ENCODE measurements around the gene SMIM24.
"Not testable (repeated sequence)": the region's sequence is repeated elsewhere in the genome, so short reads cannot be mapped to it uniquely, and the experiment has no call there.

SMIM24 gene

GRCh38 chr19:3508121-3508661 is 27.9 kb upstream of the SMIM24 start:
- H3K27me3 Mint-ChIP-seq (ENCODE audit: low read depth); H3K27ac Mint-ChIP-seq; H3K9me3 Mint-ChIP-seq: not testable (repeated sequence)
- Mint-ChIP-seq H3K4me3 (peak overlapping the region; percentile 44), H3K36me3 (ENCODE audit: low read depth) (peaks cover 13% of the 10 kb centered on the region), H3K4me1 (ENCODE audit: low read depth) (peaks cover 34% of the 10 kb centered on the region)

GRCh38 chr19:3507371-3508120 is 27.2 kb upstream of the SMIM24 start:
- Mint-ChIP-seq H3K27me3 (ENCODE audit: low read depth) (no peaks in the 10 kb centered on the region), H3K27ac (peak overlapping the region; percentile 88), H3K9me3 (no peaks in the 10 kb centered on the region), H3K36me3 (ENCODE audit: low read depth) (peaks cover 13% of the 10 kb centered on the region), H3K4me3 (peak overlapping the region; percentile 94), H3K4me1 (ENCODE audit: low read depth) (peaks cover 34% of the 10 kb centered on the region)

GRCh38 chr19:3506384-3507340 is 26.3 kb upstream of the SMIM24 start:
- Mint-ChIP-seq H3K4me3 (peak overlapping the region; percentile 94), H3K36me3 (ENCODE audit: low read depth) (peaks cover 13% of the 10 kb centered on the region), H3K27ac (peak overlapping the region; percentile 88), H3K4me1 (ENCODE audit: low read depth) (peaks cover 34% of the 10 kb centered on the region), H3K27me3 (ENCODE audit: low read depth) (no peaks in the 10 kb centered on the region), H3K9me3 (no peaks in the 10 kb centered on the region)

- peak within 1 kb of the TSS; percentile 96 for H3K27ac Mint-ChIP-seq
- no peaks in the 10 kb centered on the region for H3K27me3 Mint-ChIP-seq (ENCODE audit: low read depth)
- H3K4me1 Mint-ChIP-seq (ENCODE audit: low read depth) = peaks cover 37% of the 10 kb centered on the region
- H3K36me3 Mint-ChIP-seq (ENCODE audit: low read depth) = peaks cover 13% of the 10 kb centered on the region
- peak within 1 kb of the TSS; percentile 94 for H3K4me3 Mint-ChIP-seq
- no peaks in the 10 kb centered on the region for H3K9me3 Mint-ChIP-seq
Measured at GRCh38 chr19:3505598-3506383, 25.5 kb upstream of the SMIM24 start, which contains the start of gene FZR1. Gene FZR1 (plus strand): TSS chr19:3506311. CDS start chr19:3522990, 16,679 bp downstream.

- peak overlapping the region; percentile 50 for H3K27ac Mint-ChIP-seq
- H3K36me3 Mint-ChIP-seq (ENCODE audit: low read depth) = peaks cover 14% of the 10 kb centered on the region
- no peaks in the 10 kb centered on the region for H3K27me3 Mint-ChIP-seq (ENCODE audit: low read depth)
- H3K4me1 Mint-ChIP-seq (ENCODE audit: low read depth) = peaks cover 39% of the 10 kb centered on the region
- H3K4me3 Mint-ChIP-seq = peak overlapping the region; percentile 44
- no peaks in the 10 kb centered on the region for H3K9me3 Mint-ChIP-seq
Measured at GRCh38 chr19:3504735-3505134, 24.4 kb upstream of the SMIM24 start.

- Mint-ChIP-seq H3K36me3 (ENCODE audit: low read depth) (peaks cover 12% of the 10 kb centered on the region), H3K27me3 (ENCODE audit: low read depth) (no peaks in the 10 kb centered on the region), H3K4me1 (ENCODE audit: low read depth) (peaks cover 33% of the 10 kb centered on the region), H3K9me3 (no peaks in the 10 kb centered on the region), H3K4me3 (no peak overlapping the region), H3K27ac (no peak overlapping the region)
Measured at GRCh38 chr19:3503036-3503572, 22.8 kb upstream of the SMIM24 start.

- Mint-ChIP-seq H3K9me3 (no peaks in the 10 kb centered on the region), H3K27ac (no peak overlapping the region)
Measured at GRCh38 chr19:3501780-3502179, 21.5 kb upstream of the SMIM24 start.

GRCh38 chr19:3500429-3501101 is 20.2 kb upstream of the SMIM24 start, which contains the start of gene DOHH:
Gene DOHH (minus strand): TSS chr19:3500674. CDS start chr19:3496814, 3,860 bp downstream.
- Mint-ChIP-seq H3K36me3 (ENCODE audit: low read depth) (peaks cover 21% of the 10 kb centered on the region), H3K4me3 (peak within 1 kb of the TSS; percentile 92), H3K27me3 (ENCODE audit: low read depth) (no peaks in the 10 kb centered on the region), H3K4me1 (ENCODE audit: low read depth) (peaks cover 24% of the 10 kb centered on the region), H3K9me3 (no peaks in the 10 kb centered on the region), H3K27ac (peak within 1 kb of the TSS; percentile 96)

More at GRCh38 chr19:3501780-3502179, 21.5 kb upstream of the SMIM24 start:
- H3K4me3 Mint-ChIP-seq = no peak overlapping the region
- peaks cover 16% of the 10 kb centered on the region for H3K36me3 Mint-ChIP-seq (ENCODE audit: low read depth)
- peaks cover 28% of the 10 kb centered on the region for H3K4me1 Mint-ChIP-seq (ENCODE audit: low read depth)
- no peaks in the 10 kb centered on the region for H3K27me3 Mint-ChIP-seq (ENCODE audit: low read depth)

- no peaks in the 10 kb centered on the region for H3K9me3 Mint-ChIP-seq
- peak overlapping the region; percentile 92 for H3K4me3 Mint-ChIP-seq
- peak overlapping the region; percentile 96 for H3K27ac Mint-ChIP-seq
- H3K4me1 Mint-ChIP-seq (ENCODE audit: low read depth) = peaks cover 22% of the 10 kb centered on the region
- H3K36me3 Mint-ChIP-seq (ENCODE audit: low read depth) = peaks cover 24% of the 10 kb centered on the region
- H3K27me3 Mint-ChIP-seq (ENCODE audit: low read depth) = no peaks in the 10 kb centered on the region
Measured at GRCh38 chr19:3499738-3500428, 19.6 kb upstream of the SMIM24 start.

- peak overlapping the region; percentile 53 for H3K27ac Mint-ChIP-seq
- H3K4me1 Mint-ChIP-seq (ENCODE audit: low read depth) = peaks cover 22% of the 10 kb centered on the region
- H3K36me3 Mint-ChIP-seq (ENCODE audit: low read depth) = peaks cover 26% of the 10 kb centered on the region
- no peaks in the 10 kb centered on the region for H3K27me3 Mint-ChIP-seq (ENCODE audit: low read depth)
- H3K9me3 Mint-ChIP-seq = no peaks in the 10 kb centered on the region
- no peak overlapping the region for H3K4me3 Mint-ChIP-seq
Measured at GRCh38 chr19:3497757-3498520, 17.6 kb upstream of the SMIM24 start.

- no peak overlapping the region for H3K27ac Mint-ChIP-seq
- H3K4me1 Mint-ChIP-seq (ENCODE audit: low read depth) = peaks cover 22% of the 10 kb centered on the region
- no peaks in the 10 kb centered on the region for H3K27me3 Mint-ChIP-seq (ENCODE audit: low read depth)
- peaks cover 29% of the 10 kb centered on the region for H3K36me3 Mint-ChIP-seq (ENCODE audit: low read depth)
- no peak overlapping the region for H3K4me3 Mint-ChIP-seq
- H3K9me3 Mint-ChIP-seq = no peaks in the 10 kb centered on the region
Measured at GRCh38 chr19:3496392-3497273, 16.3 kb upstream of the SMIM24 start.
